ENCODE data around the gene SERGEF.

SERGEF gene

DNA sequence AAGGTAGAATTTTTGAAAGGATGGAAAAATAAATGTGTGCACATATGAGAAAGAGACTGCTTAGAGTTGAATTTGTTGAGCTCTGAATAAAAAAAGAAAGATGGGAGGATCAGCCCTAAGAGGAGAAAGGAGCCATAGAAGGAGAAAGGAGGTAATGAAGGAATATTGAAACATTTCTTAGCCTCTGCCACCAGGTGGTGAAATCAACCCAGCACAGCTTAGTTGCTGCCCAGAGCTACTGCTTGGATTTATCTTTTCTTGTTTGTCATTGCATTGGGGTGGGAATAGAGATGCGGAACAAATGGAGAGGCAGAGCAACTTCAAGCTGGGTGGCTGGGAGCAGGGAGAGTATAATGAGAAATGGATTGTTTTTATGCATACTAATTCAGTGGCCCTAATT lies 80.4 kb downstream of the SERGEF start:
- no peaks in the 10 kb centered on the region for H3K4me1 ChIP-seq (ENCODE audit: control insufficient read depth, insufficient read depth, low read length, poor library complexity, severe bottlenecking)
- no peak overlapping the region for H3K4me3 ChIP-seq (ENCODE audit: insufficient read depth, low read depth, low read length, poor library complexity, severe bottlenecking)
- H3K9me3 ChIP-seq (ENCODE audit: control insufficient read depth, low read length), result no peaks in the 10 kb centered on the region
- DNase-seq, result no peak
- H3K27me3 ChIP-seq (replicated peaks; ENCODE audit: control insufficient read depth, insufficient read depth, low read length, poor library complexity, severe bottlenecking), result no peaks in the 10 kb centered on the region
- H3K27ac ChIP-seq (ENCODE audit: insufficient read depth, low read length, poor library complexity, severe bottlenecking), result no peak overlapping the region
- H3K36me3 ChIP-seq (ENCODE audit: control insufficient read depth, insufficient read depth, low read length), result peaks cover 6% of the 10 kb centered on the region

DNA sequence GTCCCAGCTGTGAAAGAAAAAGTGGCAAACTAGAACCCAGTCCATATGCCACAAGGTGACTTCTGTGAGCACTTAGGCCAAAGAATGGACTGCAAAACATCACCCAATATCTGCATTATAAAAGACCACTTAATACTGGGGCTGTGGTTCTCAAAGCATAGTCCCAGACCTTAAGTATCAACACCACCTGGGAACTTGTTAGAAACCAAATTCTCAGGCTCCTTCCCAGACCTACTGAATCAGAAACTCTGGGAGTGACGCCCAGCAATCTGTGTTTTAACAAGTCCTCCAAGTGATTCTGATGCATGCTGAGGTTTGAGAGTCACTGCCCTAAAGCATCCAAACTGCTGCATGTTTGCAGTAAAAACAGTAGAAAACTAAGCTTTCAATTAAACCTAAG lies 81.3 kb downstream of the SERGEF start:
- no peak overlapping the region for H3K27ac ChIP-seq (ENCODE audit: insufficient read depth, low read length, poor library complexity, severe bottlenecking)
- H3K4me3 ChIP-seq (ENCODE audit: insufficient read depth, low read depth, low read length, poor library complexity, severe bottlenecking), result no peak overlapping the region
- H3K9me3 ChIP-seq (ENCODE audit: control insufficient read depth, low read length), result no peaks in the 10 kb centered on the region
- H3K27me3 ChIP-seq (replicated peaks; ENCODE audit: control insufficient read depth, insufficient read depth, low read length, poor library complexity, severe bottlenecking), result no peaks in the 10 kb centered on the region
- H3K36me3 ChIP-seq (ENCODE audit: control insufficient read depth, insufficient read depth, low read length), result peaks cover 14% of the 10 kb centered on the region
- no peak for DNase-seq
- no peaks in the 10 kb centered on the region for H3K4me1 ChIP-seq (ENCODE audit: control insufficient read depth, insufficient read depth, low read length, poor library complexity, severe bottlenecking)

DNA sequence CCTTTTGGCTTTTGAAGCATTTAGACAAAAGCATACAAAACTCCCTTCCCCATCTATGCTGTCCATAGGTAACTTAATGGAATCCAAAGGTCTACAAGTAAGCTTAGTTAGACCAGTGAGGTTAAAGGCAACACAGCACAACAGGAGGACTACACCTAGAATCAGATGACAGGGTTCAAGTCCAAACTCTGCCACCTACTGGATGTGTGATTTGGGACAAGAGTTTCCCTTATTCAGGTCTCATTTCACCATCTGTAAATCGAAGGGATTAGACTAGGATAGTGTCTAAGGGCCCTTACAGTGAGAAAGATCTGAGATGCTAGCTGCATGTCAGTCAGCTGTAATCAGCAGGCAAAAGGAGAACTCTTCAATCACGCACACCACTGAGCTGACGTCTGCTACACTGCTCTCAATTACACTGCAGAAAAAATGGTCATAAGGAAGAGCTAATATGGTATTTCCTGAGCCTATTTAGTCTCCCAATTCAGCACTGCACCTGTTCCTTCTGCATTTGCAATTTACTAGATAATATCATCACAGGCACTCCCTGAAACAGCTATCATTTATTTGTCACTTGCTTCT lies 82.2 kb downstream of the SERGEF start:
- Histone ChIP-seq H3K4me3 (ENCODE audit: insufficient read depth, low read depth, low read length, poor library complexity, severe bottlenecking) (no peak overlapping the region), H3K27me3 (replicated peaks; ENCODE audit: control insufficient read depth, insufficient read depth, low read length, poor library complexity, severe bottlenecking) (no peaks in the 10 kb centered on the region), H3K36me3 (ENCODE audit: control insufficient read depth, insufficient read depth, low read length) (peaks cover 18% of the 10 kb centered on the region), H3K4me1 (ENCODE audit: control insufficient read depth, insufficient read depth, low read length, poor library complexity, severe bottlenecking) (no peaks in the 10 kb centered on the region), H3K27ac (ENCODE audit: insufficient read depth, low read length, poor library complexity, severe bottlenecking) (no peak overlapping the region), H3K9me3 (ENCODE audit: control insufficient read depth, low read length) (no peaks in the 10 kb centered on the region)
- no peak for DNase-seq

DNA sequence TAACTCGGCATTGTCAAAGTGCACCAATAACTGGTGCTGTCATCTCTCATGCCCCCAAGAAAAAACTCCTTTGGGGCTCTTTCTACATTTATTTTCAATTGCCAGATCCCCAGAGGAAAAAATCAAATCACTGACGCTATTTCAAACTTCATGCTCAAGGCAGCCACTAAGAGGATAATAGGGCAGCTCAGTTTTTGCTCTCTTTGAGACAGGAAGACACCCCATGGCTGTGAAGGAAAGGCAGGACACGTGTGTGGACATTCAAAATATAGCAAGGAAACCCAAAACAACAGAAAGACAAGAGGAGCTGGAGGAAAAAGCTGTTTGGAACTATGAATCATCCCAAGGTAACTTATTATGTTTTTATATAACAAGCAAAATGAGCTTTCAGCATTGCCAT lies 83.7 kb downstream of the SERGEF start:
- peaks cover 18% of the 10 kb centered on the region for H3K36me3 ChIP-seq (ENCODE audit: control insufficient read depth, insufficient read depth, low read length)
- H3K4me1 ChIP-seq (ENCODE audit: control insufficient read depth, insufficient read depth, low read length, poor library complexity, severe bottlenecking), result no peaks in the 10 kb centered on the region
- H3K4me3 ChIP-seq (ENCODE audit: insufficient read depth, low read depth, low read length, poor library complexity, severe bottlenecking), result no peak overlapping the region
- no peaks in the 10 kb centered on the region for H3K27me3 ChIP-seq (replicated peaks; ENCODE audit: control insufficient read depth, insufficient read depth, low read length, poor library complexity, severe bottlenecking)
- H3K27ac ChIP-seq (ENCODE audit: insufficient read depth, low read length, poor library complexity, severe bottlenecking), result no peak overlapping the region
- no peaks in the 10 kb centered on the region for H3K9me3 ChIP-seq (ENCODE audit: control insufficient read depth, low read length)
- no peak for DNase-seq

DNA sequence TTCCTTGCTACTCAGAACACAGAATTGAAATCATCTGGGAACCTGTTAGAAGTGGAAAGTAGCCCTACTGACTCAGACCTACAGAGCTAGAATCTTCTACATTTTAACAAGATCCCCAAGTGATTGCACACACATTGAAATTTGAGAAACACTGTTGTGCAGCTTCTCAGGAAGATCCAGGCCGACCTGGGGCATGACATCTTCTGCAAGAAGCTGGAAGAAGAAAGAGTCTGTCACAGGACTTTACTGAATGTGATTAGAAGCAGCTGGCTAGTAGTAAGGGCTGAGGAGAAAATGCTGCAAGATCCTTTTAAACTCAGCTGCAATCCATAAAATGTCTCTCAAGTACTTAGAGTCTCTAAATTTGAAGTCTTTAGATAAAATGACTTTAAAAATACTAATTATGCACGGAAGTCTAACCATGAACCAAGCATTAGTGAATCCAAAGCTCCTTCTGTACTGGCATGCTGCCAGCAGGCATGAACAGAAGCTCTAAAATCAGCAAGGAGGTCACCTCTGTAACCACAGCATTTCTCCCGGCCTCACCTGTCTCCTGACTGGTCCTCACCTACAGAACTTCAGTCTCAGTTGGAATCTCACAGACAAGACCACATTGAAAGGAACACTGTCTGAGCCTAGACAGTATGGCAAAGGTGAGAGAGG lies 85.0 kb downstream of the SERGEF start:
- no peak for DNase-seq
- Histone ChIP-seq H3K27ac (ENCODE audit: insufficient read depth, low read length, poor library complexity, severe bottlenecking) (no peak overlapping the region), H3K27me3 (replicated peaks; ENCODE audit: control insufficient read depth, insufficient read depth, low read length, poor library complexity, severe bottlenecking) (no peaks in the 10 kb centered on the region), H3K4me3 (ENCODE audit: insufficient read depth, low read depth, low read length, poor library complexity, severe bottlenecking) (no peak overlapping the region), H3K36me3 (ENCODE audit: control insufficient read depth, insufficient read depth, low read length) (peaks cover 18% of the 10 kb centered on the region), H3K9me3 (ENCODE audit: control insufficient read depth, low read length) (no peaks in the 10 kb centered on the region), H3K4me1 (ENCODE audit: control insufficient read depth, insufficient read depth, low read length, poor library complexity, severe bottlenecking) (no peaks in the 10 kb centered on the region)

DNA sequence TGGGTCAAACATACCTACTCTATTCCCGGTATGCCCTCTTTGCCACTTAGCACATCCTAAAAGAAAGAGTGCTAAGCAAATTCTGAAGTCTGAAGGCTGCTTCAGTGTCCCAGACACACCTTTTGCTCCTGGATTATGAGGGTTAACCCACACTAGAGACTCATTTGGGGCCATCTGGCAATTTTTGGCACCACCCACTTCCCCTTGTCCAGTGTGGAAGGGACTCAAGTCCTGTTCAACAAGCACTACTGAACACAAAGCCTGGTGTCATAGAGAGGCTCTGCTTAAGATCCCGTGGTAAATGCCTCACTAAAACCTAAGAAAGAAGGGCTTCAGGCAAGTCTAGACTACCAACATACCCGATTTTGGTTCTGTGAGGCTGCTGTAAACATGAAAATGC lies 85.8 kb downstream of the SERGEF start:
- Histone ChIP-seq H3K4me3 (ENCODE audit: insufficient read depth, low read depth, low read length, poor library complexity, severe bottlenecking) (no peak overlapping the region), H3K36me3 (ENCODE audit: control insufficient read depth, insufficient read depth, low read length) (peaks cover 18% of the 10 kb centered on the region), H3K27ac (ENCODE audit: insufficient read depth, low read length, poor library complexity, severe bottlenecking) (no peak overlapping the region), H3K9me3 (ENCODE audit: control insufficient read depth, low read length) (no peaks in the 10 kb centered on the region), H3K4me1 (ENCODE audit: control insufficient read depth, insufficient read depth, low read length, poor library complexity, severe bottlenecking) (no peaks in the 10 kb centered on the region), H3K27me3 (replicated peaks; ENCODE audit: control insufficient read depth, insufficient read depth, low read length, poor library complexity, severe bottlenecking) (no peaks in the 10 kb centered on the region)
- DNase-seq, result no peak

DNA sequence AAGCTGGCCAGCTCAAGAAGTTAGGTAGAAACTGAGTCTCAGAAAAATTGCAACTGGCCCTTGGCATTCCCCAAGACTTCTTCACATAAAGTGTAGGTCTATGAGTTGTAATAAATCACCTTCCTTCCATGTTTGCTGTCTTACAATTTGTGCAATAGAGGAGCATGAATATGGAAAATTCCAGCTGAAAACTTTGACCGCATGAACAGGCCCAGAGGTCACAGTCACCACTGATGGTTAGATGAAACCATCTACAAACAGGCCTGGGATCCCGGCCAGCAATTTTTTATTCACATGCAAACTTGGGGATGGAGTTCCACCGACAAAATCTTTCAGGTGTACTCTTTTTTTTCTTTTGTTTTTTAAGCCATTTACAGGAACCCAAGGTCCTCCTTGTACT lies 88.1 kb downstream of the SERGEF start:
- H3K36me3 ChIP-seq (ENCODE audit: control insufficient read depth, insufficient read depth, low read length), result peaks cover 14% of the 10 kb centered on the region
- DNase-seq, result no peak
- no peaks in the 10 kb centered on the region for H3K9me3 ChIP-seq (ENCODE audit: control insufficient read depth, low read length)
- H3K4me3 ChIP-seq (ENCODE audit: insufficient read depth, low read depth, low read length, poor library complexity, severe bottlenecking), result no peak overlapping the region
- H3K27ac ChIP-seq (ENCODE audit: insufficient read depth, low read length, poor library complexity, severe bottlenecking), result no peak overlapping the region
- no peaks in the 10 kb centered on the region for H3K4me1 ChIP-seq (ENCODE audit: control insufficient read depth, insufficient read depth, low read length, poor library complexity, severe bottlenecking)
- H3K27me3 ChIP-seq (replicated peaks; ENCODE audit: control insufficient read depth, insufficient read depth, low read length, poor library complexity, severe bottlenecking), result no peaks in the 10 kb centered on the region

DNA sequence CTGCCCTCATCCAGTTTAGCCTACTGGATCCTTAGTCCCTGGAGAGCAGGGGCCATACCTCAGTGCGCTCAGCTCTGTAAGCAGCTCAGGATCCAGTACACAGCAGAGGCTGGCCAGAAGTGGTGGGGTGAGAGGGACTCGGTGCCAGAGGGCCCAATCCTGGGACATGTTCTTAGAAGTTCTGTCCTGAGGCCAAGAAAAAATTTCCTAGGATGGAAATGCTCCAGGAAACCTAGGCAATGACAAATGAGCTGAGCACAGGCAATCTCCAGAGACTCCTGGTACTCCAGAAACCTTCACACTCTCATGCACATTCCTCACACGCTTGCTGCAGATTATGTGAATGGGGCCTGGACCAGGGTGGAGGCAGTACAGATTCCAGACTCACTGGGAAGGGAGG lies 89.6 kb downstream of the SERGEF start:
- Histone ChIP-seq H3K36me3 (ENCODE audit: control insufficient read depth, insufficient read depth, low read length) (peaks cover 20% of the 10 kb centered on the region), H3K4me3 (ENCODE audit: insufficient read depth, low read depth, low read length, poor library complexity, severe bottlenecking) (no peak overlapping the region), H3K27me3 (replicated peaks; ENCODE audit: control insufficient read depth, insufficient read depth, low read length, poor library complexity, severe bottlenecking) (no peaks in the 10 kb centered on the region), H3K9me3 (ENCODE audit: control insufficient read depth, low read length) (no peaks in the 10 kb centered on the region), H3K27ac (ENCODE audit: insufficient read depth, low read length, poor library complexity, severe bottlenecking) (no peak overlapping the region), H3K4me1 (ENCODE audit: control insufficient read depth, insufficient read depth, low read length, poor library complexity, severe bottlenecking) (no peaks in the 10 kb centered on the region)
- no peak for DNase-seq

DNA sequence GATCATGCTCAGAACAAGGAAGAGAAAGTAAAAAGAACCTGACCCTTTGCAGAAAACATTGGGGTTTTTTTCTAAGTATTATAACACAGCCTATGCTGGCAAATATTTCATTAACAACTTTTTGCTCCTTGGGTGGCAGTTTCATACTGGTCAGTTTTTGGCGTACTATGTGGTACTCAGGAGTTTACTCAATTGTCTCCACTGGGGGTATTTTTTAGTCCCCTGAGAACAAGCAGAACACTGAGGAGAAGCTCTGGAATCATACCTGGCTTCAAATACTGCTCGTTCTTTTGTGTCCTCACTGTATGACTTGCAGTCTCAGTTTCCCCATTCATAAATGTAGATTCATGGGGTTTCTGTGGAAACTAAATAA lies 90.4 kb downstream of the SERGEF start:
- peaks cover 24% of the 10 kb centered on the region for H3K36me3 ChIP-seq (ENCODE audit: control insufficient read depth, insufficient read depth, low read length)
- no peak for DNase-seq
- H3K4me3 ChIP-seq (ENCODE audit: insufficient read depth, low read depth, low read length, poor library complexity, severe bottlenecking), result no peak overlapping the region
- no peaks in the 10 kb centered on the region for H3K27me3 ChIP-seq (replicated peaks; ENCODE audit: control insufficient read depth, insufficient read depth, low read length, poor library complexity, severe bottlenecking)
- H3K27ac ChIP-seq (ENCODE audit: insufficient read depth, low read length, poor library complexity, severe bottlenecking), result no peak overlapping the region
- no peaks in the 10 kb centered on the region for H3K9me3 ChIP-seq (ENCODE audit: control insufficient read depth, low read length)
- H3K4me1 ChIP-seq (ENCODE audit: control insufficient read depth, insufficient read depth, low read length, poor library complexity, severe bottlenecking), result no peaks in the 10 kb centered on the region

DNA sequence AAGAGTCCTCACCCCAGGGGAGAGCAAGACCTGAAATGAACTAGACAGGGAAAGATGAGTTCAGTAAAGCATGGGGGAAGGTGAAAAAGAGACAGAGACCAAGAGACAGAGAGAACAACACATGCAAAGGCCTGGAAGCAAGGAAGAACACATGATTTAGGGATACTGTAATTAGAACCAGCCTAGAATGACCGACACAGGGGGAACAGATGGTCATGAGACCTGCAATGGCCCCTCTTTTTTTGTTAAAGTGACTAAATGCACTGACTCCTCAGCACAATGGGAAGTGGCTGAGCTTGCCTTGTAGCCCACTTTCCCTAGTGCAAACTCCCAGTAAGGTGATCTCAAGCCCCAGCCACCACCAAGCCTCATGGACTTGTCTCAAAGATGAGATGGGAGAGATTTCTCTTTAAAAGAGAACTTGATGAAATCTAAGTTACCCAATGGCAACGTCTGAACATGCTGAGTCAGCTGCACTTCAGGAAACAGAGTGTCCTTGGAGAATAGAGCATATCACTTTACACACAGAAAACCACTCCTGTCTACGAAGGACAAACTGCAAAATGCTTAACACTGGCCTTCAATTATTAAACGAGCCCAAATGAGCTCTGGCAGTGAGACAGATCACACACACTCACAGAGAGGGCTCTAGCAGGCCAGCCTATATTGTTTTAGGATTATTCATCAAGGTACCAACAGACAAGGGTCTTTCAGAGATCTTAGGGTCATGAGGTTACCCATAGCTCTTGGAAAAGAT lies 91.0 kb downstream of the SERGEF start:
- DNase-seq, result no peak

More for the DNA sequence above, 91.0 kb downstream of the SERGEF start:
- Histone ChIP-seq H3K27me3 (replicated peaks; ENCODE audit: control insufficient read depth, insufficient read depth, low read length, poor library complexity, severe bottlenecking) (no peaks in the 10 kb centered on the region), H3K9me3 (ENCODE audit: control insufficient read depth, low read length) (no peaks in the 10 kb centered on the region), H3K4me1 (ENCODE audit: control insufficient read depth, insufficient read depth, low read length, poor library complexity, severe bottlenecking) (no peaks in the 10 kb centered on the region), H3K36me3 (ENCODE audit: control insufficient read depth, insufficient read depth, low read length) (peaks cover 19% of the 10 kb centered on the region), H3K4me3 (ENCODE audit: insufficient read depth, low read depth, low read length, poor library complexity, severe bottlenecking) (no peak overlapping the region), H3K27ac (ENCODE audit: insufficient read depth, low read length, poor library complexity, severe bottlenecking) (no peak overlapping the region)

All from effector memory CD4-positive, alpha-beta T cell (primary cell).